ENCODE results near the gene LMO1. TPM values are rescaled to one million over a fixed set of nuclear protein-coding genes. Genes with fewer than 3 reads are reported as not detected.

The LMO1 gene
- total RNA-seq, 1 experiment from 2014 or later: 0.27 TPM

- no peak overlapping the region for H3K9ac ChIP-seq (ENCODE audit: low read length)
- ATAC-seq: no peak
- H3K4me3 ChIP-seq (replicated peaks in 1 of 2; ENCODE audit: low read depth in 1 of 2, low read length in 2 of 2): no peak overlapping the region
- no peaks in the 10 kb centered on the region for H3K9me2 ChIP-seq (ENCODE audit: insufficient read depth)
- TF ChIP-seq, protein P1, sequence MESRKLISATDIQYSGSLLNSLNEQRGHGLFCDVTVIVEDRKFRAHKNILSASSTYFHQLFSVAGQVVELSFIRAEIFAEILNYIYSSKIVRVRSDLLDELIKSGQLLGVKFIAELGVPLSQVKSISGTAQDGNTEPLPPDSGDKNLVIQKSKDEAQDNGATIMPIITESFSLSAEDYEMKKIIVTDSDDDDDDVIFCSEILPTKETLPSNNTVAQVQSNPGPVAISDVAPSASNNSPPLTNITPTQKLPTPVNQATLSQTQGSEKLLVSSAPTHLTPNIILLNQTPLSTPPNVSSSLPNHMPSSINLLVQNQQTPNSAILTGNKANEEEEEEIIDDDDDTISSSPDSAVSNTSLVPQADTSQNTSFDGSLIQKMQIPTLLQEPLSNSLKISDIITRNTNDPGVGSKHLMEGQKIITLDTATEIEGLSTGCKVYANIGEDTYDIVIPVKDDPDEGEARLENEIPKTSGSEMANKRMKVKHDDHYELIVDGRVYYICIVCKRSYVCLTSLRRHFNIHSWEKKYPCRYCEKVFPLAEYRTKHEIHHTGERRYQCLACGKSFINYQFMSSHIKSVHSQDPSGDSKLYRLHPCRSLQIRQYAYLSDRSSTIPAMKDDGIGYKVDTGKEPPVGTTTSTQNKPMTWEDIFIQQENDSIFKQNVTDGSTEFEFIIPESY (IDR thresholded peaks at IDR 0.05; ENCODE audit: extremely low read depth, insufficient replicate concordance, low read length): no peak
- TF ChIP-seq ZFX (IDR thresholded peaks at IDR 0.05): no peak
- TF ChIP-seq EGR1 (IDR thresholded peaks at IDR 0.05; ENCODE audit: low read depth): no peak
- no peak for TF ChIP-seq ELF1 (IDR thresholded peaks at IDR 0.05; ENCODE audit: borderline replicate concordance, low read depth)
- no peak overlapping the region for H3K27ac ChIP-seq (ENCODE audit: low read depth, low read length)
- no TSS peak for BruUV-seq (replicated peaks)
- H4K20me1 ChIP-seq (ENCODE audit: insufficient read depth): no peaks in the 10 kb centered on the region
- CTCF ChIA-PET: no interaction called here
- no peaks in the 10 kb centered on the region for H3K4me1 ChIP-seq (ENCODE audit: control insufficient read depth in 1 of 2, insufficient read depth in 2 of 2, low read length in 2 of 2)
- no peaks in the 10 kb centered on the region for H3K9me3 ChIP-seq (ENCODE audit: control insufficient read depth in 1 of 2, insufficient read depth in 1 of 2, low read depth in 1 of 2, low read length in 2 of 2)
- intact Hi-C loops (cut with micrococcal nuclease): no loop called here
- H3K27me3 ChIP-seq (ENCODE audit: insufficient read depth, low read length): peaks cover 4% of the 10 kb centered on the region; the same call in 1 of the 2 replicates
- no peak overlapping the region for H3K4me2 ChIP-seq (ENCODE audit: low read length)
- RAD21 ChIA-PET (ENCODE audit: low non-redundant PET in 1 of 2, low total read pairs in 2 of 2, uncharacterized antibody in 2 of 2, unreplicated experiment in 2 of 2): no interaction called here
- no peaks in the 10 kb centered on the region for H3K36me3 ChIP-seq (ENCODE audit: control insufficient read depth in 1 of 2, insufficient read depth in 2 of 2, low read length in 2 of 2)
- POLR2A ChIA-PET: no interaction called here
- DNase-seq (ENCODE audit: low read depth, low spot score): no peak
- H2AFZ ChIP-seq (ENCODE audit: low read depth, low read length, poor library complexity, severe bottlenecking): no peak overlapping the region
- H3K79me2 ChIP-seq (ENCODE audit: insufficient read depth, low read length): no peaks in the 10 kb centered on the region
Measured at GRCh38 chr11:8293171-8293570, 29.5 kb upstream of the LMO1 start.

DNA sequence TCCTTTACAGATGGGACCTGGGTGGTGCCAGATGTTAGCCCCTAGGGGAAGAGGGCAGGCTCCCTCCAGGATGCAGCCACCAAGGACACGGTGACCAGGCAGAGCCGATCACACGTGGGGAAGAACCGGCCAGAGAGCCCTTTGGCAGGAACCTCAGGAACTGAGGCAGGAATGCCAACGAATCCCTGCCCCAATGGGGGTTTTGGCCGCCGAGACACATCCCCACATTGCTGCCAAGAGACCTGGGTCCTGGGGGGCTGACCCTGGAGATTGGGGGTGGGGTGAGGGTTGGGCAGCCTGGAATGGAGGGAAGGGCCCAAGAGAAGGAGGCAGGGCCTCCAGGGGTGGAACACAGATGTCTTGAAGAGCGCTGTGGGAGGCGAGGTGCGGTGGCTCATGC is 28.7 kb upstream of the LMO1 start:
- no peak for ATAC-seq
- RAD21 ChIA-PET (ENCODE audit: low non-redundant PET in 1 of 2, low total read pairs in 2 of 2, uncharacterized antibody in 2 of 2, unreplicated experiment in 2 of 2): no interaction called here
- H2AFZ ChIP-seq (ENCODE audit: low read depth, low read length, poor library complexity, severe bottlenecking): no peak overlapping the region
- H3K4me3 ChIP-seq (replicated peaks in 1 of 2; ENCODE audit: low read depth in 1 of 2, low read length in 2 of 2): no peak overlapping the region
- no peak overlapping the region for H3K27ac ChIP-seq (ENCODE audit: low read depth, low read length)
- DNase-seq (ENCODE audit: low read depth, low spot score): no peak
- H4K20me1 ChIP-seq (ENCODE audit: insufficient read depth): no peaks in the 10 kb centered on the region
- no peaks in the 10 kb centered on the region for H3K79me2 ChIP-seq (ENCODE audit: insufficient read depth, low read length)
- intact Hi-C loops (cut with micrococcal nuclease): no loop called here
- no TSS peak for BruUV-seq (replicated peaks)
- H3K9me3 ChIP-seq (ENCODE audit: control insufficient read depth in 1 of 2, insufficient read depth in 1 of 2, low read depth in 1 of 2, low read length in 2 of 2): no peaks in the 10 kb centered on the region
- CTCF ChIA-PET: no interaction called here
- H3K4me1 ChIP-seq (ENCODE audit: control insufficient read depth in 1 of 2, insufficient read depth in 2 of 2, low read length in 2 of 2): no peaks in the 10 kb centered on the region
- TF ChIP-seq CTCF (IDR thresholded peaks at IDR 0.05 in 2 of 3, conservative IDR thresholded peaks at IDR 0.05 in 1 of 3; ENCODE audit: borderline replicate concordance in 1 of 3, insufficient read depth in 1 of 3, low read depth in 2 of 3, low read length in 2 of 3) (no peak), ELF1 (IDR thresholded peaks at IDR 0.05; ENCODE audit: borderline replicate concordance, low read depth) (no peak)
- POLR2A ChIA-PET: no interaction called here
- H3K36me3 ChIP-seq (ENCODE audit: control insufficient read depth in 1 of 2, insufficient read depth in 2 of 2, low read length in 2 of 2): no peaks in the 10 kb centered on the region
- no peak overlapping the region for H3K4me2 ChIP-seq (ENCODE audit: low read length)
- peaks cover 4% of the 10 kb centered on the region; the same call in 1 of the 2 replicates for H3K27me3 ChIP-seq (ENCODE audit: insufficient read depth, low read length)
- no peaks in the 10 kb centered on the region for H3K9me2 ChIP-seq (ENCODE audit: insufficient read depth)
- no peak overlapping the region for H3K9ac ChIP-seq (ENCODE audit: low read length)

Data from HCT116 (cell line).